GM18517 (cell line): ENCODE measurements around the gene RNU6-1.

Experiments used
- ATAC-seq: cut with Tn5 transposase; IDR thresholded peaks from one replicate; pipeline ENCODE4 v1.9.1; 2021; ENCODE audit warnings: mild to moderate bottlenecking, moderate library complexity; ENCODE audit not compliant: unreplicated experiment

Gene RNU6-1

DNA sequence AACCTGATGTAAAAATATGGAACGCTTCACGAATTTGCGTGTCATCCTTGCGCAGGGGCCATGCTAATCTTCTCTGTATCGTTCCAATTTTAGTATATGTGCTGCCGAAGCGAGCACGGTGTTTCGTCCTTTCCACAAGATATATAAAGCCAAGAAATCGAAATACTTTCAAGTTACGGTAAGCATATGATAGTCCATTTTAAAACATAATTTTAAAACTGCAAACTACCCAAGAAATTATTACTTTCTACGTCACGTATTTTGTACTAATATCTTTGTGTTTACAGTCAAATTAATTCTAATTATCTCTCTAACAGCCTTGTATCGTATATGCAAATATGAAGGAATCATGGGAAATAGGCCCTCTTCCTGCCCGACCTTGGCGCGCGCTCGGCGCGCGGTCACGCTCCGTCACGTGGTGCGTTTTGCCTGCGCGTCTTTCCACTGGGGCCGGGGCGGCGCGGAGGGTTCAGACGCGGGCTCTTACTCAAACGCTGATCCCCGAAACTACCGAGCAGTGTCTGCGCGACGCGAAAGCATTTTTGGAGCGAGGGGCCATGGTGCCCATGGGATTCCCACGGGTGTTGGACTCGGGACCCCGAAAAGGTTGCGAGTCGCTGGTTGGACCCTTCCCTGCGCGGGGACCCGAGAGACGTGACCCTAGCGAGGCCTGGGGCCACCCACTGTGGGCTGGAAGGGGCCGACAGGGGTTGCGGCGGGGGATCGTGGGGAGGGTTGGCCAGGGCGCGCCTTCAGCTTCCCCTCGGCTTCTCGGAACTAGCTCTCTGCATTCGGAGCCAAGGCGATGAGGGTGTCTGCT lies at the start of gene RNU6-1:
RNU6-1 (minus strand) TSS at position 117 of the 820 bp plus-strand sequence.
- ATAC-seq, result peak; percentile 80

DNA sequence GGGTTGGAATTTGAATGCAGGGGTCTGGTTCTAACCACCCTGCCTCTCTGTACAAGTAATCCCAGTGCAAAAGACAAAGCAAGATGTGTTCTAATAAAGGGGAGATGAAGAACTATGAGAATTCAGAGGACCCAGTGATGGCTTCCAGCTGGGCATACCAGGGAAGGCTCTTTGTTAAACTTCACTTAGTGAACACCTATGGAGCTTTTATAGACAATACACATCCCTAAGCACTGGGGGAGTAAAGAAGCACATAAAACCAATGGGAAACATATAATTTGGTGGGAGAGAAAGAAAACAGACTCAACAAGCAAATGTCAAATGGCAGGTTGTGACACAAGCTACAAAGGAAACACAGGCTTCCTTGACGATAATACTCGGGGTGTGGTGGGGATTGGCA lies 47.9 kb upstream of the RNU6-1 start:
- ATAC-seq, result no peak

DNA sequence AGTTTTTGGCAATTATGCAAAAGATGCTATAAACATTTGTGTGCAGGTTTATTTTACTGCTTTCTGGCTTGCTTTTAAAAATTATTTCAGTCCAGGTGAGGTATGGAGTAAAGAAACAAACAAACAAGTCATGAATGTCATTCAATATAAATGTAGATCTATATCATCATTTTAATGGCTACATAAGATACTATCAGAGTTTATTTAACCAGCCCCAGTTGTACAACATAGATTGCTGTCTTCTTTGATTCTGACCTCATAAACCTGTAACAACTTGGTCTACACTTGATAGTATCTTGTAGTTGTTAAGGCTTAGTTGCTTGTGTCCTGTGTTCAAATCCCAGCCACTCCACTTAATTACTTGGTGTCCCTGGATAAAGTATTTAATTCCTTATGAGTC lies 46.0 kb upstream of the RNU6-1 start:
- ATAC-seq, result no peak

DNA sequence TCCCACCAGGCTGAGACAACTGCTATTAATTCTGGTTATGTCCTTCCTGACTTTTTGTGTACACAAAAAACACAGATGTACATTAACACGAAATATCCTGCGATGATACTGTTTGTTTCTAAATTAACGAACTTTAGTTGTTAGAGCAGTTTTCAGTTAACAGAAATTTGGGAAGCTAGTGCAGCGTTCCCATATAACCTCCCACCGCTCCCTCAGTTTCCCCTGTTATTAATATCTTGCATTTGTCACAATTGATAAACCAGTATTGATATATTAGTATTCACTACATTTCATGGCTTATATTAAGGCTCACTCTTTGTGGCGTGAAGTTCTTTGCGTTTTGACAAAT lies 45.3 kb upstream of the RNU6-1 start:
- ATAC-seq, result no peak

DNA sequence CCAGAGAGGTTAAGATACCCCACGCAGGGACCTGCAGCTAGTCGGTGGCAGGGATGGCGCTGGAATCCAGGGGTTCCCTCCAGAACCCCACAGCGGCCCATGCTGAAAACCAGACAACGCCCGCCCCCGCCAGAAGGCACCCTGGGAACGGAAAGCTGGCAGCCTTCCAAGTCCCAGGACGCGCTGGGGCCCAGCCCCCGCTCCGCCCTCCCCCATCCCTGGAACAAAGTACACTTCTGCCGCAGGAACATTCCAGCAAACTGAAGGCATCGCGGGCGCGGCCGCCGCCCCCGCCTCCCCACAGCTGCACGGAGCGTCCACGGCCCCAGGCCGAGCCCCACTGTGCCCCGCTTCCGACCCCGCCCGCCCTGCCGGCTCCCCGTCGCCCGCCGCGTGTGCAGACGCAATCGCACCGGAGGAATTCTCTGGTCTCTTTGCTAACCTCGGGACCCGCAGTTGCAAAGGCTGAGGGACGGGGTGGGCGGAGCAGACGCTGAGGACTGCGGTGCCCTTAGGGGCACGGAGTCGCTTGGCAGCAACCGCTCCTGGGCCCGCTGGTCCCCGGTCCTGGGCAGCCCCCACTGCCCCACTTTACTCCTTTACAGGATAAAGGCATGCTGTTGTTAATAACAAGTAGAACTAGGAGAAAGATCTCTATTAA lies 44.8 kb upstream of the RNU6-1 start:
- ATAC-seq, result no peak

DNA sequence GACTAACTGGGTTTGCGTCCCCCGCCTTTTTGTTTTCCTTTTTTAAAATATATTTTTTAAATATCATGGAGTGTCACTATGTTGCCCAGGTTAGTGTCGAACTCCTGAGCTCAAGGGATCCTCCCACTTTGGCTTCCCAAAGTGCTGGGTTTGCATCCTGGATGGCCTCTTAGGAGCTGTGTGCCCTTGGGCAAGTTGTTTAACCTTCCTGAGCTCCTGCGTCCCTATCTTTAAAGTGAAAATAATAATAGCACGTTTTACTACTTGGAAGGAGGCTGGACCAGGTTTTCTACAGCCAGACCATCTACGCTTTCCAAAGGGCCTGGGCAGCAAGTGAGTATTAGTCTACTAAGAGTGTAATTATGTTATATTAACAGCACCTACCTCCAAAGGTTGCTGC lies 44.2 kb upstream of the RNU6-1 start:
- no peak for ATAC-seq

DNA sequence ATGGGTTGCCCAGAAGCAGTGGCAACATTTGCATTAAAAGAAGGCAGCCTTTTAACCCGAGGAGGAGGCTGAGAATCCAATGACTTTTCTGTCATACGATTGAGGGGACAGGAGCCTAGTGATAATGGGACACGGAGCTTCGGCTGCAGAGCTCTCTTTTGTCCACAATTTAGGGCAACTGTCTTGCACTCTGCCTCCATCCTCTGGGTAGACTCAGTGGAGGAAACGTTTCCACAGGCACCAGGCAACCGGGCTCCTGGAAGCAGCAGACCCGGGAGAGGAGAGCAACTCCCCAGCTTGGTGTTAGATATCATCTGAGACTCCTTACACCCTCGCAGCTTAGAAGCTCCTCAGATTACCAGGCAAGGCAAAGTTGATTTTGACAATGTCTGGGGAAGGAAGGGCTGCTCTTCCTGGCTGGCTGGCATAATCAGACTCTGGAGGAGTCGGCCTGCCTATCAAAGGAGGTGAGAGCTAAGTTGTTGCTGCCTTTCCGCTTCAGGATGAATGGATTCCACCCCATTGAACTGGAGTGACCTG lies 43.5 kb upstream of the RNU6-1 start:
- ATAC-seq, result no peak

DNA sequence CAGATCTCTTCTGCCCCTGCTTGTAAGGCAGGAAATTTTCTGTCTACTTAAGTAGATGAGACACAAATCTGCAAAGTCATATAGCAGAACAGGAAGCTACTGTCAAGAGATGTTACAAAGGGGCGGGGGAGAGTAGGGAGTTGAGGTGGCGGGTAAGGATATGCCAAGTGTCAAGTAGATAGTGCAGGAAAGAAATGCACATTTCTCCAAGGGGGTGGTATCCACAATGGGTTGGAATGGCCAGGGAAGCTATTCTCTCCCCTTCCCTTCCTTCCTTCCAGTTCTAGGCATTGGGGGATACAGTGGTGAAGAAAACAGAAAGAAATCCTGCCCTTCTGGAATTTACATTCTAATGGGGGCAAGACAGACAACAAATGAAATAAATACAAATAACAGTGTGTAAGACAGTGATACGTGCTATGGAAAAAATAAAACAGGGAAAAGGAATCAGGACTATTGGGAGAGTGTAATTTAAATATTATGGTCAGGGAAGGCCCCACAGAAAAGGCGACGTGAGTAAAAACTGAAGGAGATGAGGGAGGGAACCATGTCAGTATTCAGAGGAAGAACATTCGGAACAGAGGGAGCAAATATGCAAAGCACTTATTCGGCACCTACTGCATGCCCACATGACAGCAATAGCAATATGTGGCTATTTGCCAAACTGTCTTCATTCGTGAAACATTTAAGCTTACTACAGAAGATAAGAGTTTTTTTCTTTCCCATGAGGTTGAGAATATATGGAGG lies 42.8 kb upstream of the RNU6-1 start:
- ATAC-seq, result no peak

DNA sequence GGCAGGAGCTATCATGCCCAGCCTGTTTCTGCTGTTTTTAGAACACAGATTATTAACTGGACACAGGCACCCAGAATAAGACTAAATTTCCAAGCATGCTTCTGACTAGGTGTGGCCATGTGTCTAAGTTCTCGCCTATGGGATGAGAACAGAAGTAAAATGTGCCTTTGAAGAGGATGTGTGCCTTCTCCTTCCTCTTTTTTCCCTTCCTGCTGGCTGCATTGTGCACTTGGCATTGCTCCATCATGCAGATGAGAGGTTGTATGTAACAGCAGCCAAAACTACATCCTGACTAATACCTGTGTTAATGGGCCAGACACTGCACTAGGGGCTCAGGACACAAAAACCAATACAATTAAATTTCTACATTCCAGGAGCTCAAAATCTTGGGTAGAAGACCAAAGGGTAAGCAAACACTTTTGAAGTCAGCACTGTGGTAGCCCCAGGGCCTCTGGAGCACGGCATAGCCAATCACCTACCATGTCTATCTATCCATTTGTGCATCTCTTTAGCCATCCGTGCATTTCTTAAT lies 40.9 kb upstream of the RNU6-1 start:
- no peak for ATAC-seq

DNA sequence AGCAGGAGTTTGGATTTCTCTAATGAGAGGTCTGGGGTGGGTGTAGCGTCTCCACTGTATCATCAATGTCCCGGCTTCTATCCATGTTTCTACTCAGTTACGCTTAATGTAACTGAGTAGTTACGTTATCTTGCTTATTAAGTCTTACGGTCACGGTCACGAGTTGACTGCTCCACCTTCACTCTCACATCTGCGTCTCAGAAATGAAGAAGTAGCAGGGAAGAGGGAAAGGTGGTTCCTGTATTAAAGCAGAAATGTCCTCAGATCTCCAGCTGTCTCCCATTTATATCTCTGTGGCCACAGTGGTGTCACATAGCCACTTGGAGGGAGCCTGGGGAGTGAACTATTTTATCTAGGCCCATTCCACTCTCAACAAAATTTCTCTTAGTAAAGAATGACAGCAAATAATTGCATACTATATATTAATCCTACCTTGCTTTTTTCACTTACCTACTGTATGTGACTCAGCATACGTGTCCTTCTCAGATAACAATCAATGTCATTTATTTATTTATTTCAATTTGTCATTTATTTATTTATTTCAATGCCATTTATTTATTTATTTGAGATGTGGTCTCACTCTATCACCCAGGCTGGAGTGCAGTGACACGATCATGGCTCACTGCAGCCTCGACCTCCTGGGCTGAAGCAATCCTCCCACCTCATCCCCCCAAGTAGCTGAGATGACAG lies 39.7 kb upstream of the RNU6-1 start:
- no peak for ATAC-seq

DNA sequence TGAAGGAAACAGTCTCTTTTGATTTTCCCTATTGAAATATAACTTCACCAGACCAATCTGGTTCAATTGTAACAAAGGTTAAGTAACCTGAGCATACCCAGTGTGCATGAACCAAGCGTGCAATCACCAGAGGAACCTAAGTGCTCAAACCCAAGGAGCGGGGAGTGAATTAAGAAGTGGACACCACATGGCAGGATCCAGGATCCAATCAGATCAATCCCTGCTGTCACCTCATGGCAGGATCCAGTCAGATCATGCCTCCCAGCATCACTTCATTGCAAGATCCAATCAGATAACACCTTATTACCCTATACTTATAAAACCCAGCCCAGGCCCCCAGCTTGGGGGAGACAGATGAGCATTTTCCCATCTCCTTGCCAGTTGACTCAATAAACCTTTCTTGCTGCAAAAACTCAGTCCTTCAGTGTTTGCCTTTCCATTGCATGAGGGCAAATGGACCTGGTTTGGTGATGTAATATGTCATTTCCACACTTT lies 38.9 kb upstream of the RNU6-1 start:
- ATAC-seq, result no peak

DNA sequence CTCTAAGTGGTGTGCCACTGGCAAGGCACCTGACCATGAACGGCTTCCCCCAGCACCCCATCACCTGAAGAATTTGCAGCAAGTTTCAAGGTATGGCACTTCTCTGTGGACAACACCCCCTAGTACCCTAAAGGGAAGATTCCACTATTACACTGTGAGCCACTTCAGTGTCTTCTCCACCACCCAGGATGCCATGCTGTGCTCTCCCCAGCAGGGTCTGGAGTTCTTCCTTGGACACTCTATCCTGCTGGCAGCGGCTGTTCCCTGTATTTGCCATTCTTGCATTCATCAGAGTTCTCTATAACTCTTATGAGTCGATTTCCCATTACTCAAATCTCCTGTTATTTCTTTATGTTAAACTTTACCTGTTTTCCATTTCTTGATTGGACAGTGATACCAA lies 33.9 kb upstream of the RNU6-1 start:
- ATAC-seq, result no peak

DNA sequence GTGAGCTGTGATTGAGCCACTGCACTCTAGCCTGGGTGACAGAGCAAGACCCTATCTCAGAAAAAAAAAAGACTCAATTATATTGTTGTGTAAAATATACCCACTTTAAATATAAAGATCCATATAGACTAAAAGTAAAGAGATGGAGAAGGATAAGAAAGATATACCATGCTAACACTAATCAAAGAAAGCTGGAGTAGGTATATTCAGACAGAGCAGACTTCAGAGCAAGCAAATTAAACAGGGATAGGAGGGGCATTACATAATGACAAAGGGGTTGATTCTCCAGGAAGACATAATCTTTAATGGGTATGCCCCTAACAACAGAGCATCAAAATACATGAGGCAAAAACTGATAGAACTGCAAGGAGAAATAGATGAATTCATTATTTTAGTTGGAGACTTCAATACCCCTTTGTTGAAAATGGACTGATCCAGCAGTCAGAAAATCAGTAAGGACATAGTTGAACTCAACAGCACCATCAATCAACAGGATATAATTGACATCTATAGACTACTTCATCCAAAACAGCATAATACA lies 31.1 kb upstream of the RNU6-1 start:
- ATAC-seq, result no peak

DNA sequence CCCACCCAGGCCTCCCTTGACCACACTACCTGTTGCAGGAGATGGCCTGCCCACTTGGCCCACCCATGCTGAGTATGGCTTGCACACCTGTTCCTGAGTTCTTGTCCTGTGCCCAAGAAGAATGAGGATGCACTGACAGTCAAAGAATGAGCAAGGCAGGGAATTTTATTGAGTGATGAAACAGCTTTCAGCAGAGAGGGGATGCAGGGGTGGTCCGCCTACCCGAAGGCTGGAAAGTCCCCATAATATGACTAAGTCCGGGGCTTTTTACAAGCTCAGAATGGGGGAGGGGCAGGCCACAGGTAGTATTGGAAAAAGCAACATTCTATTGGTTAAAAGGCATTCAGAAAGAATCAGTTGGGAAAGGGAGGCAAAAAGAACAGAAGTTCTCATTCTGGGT lies 29.9 kb upstream of the RNU6-1 start:
- no peak for ATAC-seq

DNA sequence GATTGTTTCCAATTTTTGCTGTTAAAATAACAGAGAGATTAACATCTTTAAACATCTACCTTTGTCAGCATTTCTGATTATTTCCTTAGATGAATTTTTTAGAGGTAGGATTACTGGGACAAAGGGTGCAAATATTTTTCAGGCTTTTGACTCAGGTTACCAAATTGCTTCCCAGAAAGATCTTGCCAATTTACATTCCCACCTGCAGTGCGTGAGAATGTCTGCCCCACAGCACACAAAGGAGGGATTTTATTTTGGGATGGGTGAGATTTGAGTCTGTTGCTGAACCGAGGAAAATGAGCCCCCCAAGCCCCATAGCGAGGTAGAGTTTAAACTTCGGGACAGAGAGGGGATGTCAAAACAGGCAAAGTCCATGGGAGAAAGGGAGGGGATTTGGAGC lies 25.9 kb upstream of the RNU6-1 start:
- no peak for ATAC-seq

DNA sequence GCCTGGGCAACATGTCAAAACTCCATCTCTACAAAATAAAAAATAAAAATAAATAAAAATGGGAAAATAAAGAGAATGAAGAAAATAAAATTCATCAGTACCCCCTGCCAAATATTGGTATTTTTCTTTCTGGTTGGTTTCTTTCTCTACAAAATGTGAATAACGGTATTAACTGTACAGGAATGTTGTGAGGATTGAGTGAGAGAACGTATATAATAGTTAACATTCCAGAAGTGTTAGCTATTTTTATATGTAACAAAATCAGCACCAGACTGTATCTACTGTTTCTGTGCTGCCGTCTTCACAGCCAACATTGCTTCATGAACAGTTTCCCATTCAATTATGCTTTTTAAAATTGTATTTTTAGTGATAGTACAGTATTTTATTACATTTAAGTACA lies 25.5 kb upstream of the RNU6-1 start:
- ATAC-seq, result no peak

DNA sequence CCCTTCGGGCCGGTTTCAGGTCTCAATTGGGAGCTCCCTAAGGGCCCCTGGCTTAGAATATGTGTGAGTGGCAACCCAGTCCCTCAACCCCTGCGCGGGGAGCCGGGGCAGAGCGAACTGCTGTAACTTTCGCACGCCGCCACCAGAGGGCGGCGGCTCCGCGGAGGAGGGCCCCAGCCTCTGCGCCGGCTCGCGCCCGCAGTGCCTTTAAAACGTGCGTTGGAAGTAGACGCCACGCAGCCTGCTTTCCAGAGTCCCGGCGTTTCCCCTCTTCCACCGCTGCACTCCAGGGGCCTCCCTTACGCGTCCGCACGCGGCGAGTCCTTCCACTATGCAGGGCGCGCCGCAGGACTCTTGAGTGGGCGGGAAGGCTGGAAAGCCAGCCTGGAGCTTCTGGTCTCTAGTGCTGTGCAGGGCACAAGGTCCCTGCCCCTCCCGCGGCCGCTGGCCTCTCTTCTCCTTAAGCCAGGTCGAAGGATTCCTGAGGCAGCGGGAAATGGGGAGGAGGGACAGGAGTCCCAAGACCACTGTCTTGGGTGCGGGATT lies 23.7 kb upstream of the RNU6-1 start:
- peak; percentile 58 for ATAC-seq

DNA sequence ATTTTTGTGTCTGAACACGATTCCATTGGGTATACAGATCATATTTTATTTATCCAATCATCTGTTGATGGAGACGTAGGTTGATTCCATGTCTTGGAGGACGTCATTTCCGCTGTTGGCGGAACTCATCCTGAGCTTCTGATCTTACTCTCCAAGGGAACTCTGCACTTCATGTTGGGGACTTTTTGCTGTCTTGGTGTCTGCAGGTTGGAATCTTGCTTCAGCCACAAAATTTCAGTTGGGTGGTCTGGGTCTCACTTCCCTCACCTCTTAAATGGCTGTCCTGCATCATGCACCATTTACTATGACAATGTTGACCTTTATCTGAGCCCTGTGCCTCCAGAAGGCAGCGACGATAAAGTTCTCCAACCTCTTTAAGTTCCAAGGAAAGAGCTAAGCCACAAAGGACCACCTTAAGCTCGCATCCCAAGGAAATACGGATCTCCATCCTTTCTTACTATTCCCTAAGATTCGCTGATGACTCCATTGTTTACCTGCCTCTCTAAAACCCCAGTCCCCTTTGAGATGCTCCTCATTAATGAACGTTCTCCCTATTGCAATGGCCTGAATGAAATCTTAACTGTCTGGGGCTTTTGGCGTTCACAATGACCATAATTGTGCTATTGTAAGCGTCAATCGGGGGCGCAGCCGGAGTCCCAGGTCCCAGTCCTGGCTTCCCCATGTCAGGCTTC lies 23.1 kb upstream of the RNU6-1 start:
- ATAC-seq, result peak; percentile 14

DNA sequence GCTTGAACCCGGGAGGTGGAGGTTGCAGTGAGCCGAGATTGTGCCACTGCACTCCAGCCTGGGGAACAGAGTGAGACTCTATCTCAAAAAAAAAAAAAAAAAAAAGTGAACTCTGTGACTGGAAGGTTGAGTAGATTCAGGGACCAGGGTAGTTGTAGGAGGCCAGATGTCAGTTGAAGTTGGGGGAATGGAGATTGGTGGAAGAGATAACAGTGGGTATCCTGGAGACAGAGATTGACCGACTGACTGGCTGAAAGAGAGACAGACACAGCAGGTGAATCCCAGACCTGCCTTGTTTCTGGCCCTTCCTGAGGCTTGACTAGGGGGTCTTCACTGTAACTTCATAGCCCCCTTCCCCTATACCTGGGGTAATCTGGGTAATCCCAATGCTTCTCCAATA lies 22.1 kb upstream of the RNU6-1 start:
- no peak for ATAC-seq
